ENCODE results near the gene RPL26.
A peak's percentile ranks its signal among the peaks of the same experiment; 100 is the strongest.
"Not testable (repeated sequence)": the region's sequence is repeated elsewhere in the genome, so short reads cannot be mapped to it uniquely, and the experiment has no call there.

Gene RPL26

DNA sequence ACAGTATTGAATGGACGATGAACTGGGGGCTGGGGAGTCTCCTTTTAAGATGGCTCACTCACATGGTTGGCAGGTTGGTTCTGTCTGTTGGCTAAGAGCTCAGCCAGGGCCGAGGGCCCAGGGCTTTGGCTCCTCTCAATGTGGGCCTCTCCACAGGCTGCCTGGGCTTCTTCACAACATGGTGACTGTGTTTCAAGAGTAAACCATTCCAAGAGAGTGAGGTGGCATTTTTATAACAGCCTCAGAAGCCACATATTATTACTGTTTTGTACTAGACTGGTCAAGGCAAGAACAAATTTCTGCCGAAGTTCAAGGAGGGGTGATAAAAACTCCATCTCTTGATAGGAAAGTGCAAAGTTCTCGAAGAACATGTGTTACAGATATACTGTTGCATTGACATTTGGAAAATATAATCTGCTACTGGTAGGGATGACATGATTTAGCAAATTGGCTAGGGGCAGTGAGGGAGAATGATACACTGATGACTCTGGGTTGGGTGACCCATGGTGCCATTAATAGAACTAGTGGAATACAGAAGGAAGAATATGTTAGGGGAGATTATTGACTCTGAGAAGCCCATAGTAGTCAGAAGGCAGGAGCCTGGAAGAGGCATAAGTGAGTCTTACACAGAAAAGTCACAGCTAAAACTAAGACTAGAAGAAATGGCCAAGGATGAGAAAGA, 20.2 kb downstream of the RPL26 start:
- DNase-seq: no peak

GRCh38 chr17:8360751-8361150, 22.2 kb downstream of the RPL26 start:
- DNase-seq: no peak

GRCh38 chr17:8360260-8360659, 22.7 kb downstream of the RPL26 start:
- no peak for DNase-seq

DNA sequence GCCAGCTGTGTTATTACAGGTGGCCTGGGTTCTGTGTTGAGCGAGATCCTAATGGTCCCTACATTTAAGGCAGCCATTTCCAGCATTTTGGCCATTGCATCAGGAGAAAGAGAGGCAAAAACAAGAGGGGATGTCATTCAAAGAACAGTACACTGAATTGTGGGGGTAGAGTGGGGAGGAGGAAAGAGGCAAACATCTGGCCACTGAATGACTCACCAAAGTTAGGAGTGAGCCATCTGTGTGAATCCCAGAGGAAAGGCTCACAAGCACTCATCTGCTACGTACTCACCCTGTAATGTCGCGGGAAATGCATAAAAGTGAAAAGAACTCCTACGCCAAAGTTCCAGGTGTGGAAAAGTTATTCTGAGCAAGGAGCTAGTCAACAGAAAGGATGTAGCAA, 23.2 kb downstream of the RPL26 start:
- no peak for DNase-seq

DNA sequence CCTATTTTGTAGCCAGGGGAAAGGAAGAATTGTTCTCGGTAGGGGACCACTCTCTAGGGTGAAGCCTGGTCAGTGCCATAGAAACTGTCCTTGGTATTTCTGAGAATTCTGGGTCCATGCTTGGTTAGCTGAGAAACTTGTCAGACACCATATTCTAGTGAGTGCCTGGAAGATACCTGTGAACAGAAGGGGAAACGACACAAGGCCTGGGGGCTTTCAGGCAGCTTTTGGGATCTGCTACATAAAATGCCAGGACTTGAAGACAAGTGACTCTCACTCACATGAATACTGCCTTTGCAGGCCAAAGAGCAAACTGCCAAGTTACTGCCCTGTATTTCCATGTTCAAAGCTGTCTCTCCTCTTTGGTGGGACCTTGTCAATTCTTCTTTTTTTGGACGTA, 25.1 kb downstream of the RPL26 start:
- no peak for DNase-seq

GRCh38 chr17:8354236-8354635, 28.8 kb downstream of the RPL26 start:
- DNase-seq: peak; percentile 47

GRCh38 chr17:8353736-8354135, 29.3 kb downstream of the RPL26 start:
- no peak for DNase-seq

- DNase-seq: no peak
Measured at GRCh38 chr17:8350339-8350738, 32.7 kb downstream of the RPL26 start.

DNA sequence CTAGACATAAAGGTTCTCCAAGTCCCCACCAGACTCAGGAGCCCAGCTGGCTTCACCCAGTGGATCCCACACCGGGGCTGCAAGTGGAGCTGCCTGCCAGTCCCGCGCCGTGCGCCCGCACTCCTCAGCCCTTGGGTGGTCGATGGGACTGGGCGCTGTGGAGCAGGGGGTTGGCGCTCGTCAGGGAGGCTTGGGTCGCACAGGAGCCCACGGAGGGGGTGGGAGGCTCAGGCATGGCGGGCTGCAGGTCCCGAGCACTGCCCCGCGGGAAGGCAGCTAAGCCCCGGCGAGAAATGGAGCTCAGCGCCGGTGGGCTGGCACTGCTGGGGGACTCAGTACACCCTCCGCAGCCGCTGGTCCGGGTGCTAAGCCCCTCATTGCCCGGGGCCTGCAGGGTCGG, 36.0 kb downstream of the RPL26 start:
- DNase-seq: not testable (repeated sequence)

DNA sequence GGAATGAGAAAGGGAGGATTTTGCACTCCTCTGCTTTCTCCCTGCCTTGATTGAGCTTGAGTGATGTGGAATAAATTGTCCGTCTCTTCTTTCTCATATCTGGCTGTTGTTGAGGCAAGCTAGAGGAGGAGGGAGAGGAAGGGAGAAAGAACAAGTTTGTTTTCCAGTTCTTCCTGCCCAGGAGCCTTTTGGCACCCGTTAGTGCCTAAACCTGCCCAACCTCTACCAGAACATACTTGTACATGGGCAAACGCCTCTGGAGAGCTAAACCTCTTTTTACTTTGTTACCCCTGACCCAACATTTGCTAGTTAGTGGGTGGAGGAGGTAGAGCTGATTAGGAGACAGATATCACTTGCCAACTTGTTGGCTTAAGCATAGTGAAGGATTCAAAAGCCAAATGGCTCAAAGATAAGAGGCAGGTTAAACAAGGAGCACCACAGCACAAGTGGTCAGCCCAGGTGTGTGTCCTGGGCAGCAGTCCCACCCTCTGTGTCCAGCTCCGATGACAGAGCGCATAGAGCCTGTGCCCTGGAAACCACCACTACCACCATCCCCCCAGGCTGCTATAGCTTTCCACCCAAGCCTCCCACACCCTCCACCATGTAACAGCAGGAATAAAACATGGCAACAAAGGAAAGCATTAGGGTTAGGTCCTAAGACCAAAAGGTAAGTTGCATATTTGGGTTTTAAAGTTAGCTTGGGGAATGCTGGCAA, 36.9 kb downstream of the RPL26 start:
- DNase-seq: no peak

DNA sequence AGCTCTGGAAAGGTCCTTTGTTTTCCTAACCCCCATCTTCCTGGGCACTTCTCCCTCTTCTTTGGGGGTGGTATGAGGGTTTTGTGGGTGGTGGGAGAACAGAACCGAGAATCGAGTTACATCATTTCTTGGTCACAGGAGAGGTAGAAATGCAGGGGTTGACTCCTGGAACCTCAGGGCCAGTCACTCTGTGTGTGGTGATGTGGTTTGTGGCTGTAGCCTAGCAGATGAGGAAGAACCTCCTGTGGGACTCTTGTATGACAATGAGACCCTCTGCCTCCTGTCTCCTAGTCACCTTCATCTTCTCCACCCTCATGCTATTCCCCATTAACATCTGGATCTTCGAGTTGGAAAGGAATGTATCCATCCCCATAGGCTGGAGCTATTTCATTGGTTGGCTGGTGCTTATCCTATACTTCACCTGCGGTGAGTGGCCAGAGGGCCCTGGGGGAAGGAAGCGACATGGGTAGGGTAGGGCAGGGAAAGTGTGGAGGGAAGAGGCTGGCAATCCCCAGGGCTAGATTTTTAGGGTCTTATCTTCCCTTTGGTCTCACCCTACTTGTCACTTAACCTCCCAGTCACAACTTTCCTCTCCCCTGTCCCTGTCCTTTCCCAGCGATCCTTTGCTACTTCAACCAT, 37.8 kb downstream of the RPL26 start:
- DNase-seq: peak; percentile 86

GRCh38 chr17:8341456-8341855, 41.5 kb downstream of the RPL26 start:
- no peak for DNase-seq

- no peak for DNase-seq
Measured at GRCh38 chr17:8339540-8339939, 43.5 kb downstream of the RPL26 start, which contains the start of gene ODF4. Gene ODF4, plus strand, starts transcription at chr17:8339840. Its CDS starts 212 bp downstream, at chr17:8340052.

DNA sequence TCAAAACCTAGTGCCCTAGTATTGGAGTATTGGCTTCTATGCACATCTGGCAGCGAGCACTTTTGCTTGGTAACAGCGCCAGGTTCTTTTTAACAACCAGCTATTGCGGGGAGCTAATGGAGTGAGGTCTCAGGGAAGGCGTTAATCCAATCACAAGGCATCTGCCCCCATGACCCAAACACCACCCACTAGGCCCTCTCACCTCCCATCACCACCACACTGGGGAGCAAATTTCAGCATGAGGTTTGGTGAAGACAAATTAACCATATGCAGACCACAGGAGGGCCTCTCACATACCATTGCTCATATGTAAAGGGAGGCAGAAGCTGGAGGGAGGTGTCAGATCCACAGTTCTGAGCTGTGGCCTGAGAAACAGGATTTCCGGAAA, 44.2 kb downstream of the RPL26 start:
- no peak for DNase-seq

DNA sequence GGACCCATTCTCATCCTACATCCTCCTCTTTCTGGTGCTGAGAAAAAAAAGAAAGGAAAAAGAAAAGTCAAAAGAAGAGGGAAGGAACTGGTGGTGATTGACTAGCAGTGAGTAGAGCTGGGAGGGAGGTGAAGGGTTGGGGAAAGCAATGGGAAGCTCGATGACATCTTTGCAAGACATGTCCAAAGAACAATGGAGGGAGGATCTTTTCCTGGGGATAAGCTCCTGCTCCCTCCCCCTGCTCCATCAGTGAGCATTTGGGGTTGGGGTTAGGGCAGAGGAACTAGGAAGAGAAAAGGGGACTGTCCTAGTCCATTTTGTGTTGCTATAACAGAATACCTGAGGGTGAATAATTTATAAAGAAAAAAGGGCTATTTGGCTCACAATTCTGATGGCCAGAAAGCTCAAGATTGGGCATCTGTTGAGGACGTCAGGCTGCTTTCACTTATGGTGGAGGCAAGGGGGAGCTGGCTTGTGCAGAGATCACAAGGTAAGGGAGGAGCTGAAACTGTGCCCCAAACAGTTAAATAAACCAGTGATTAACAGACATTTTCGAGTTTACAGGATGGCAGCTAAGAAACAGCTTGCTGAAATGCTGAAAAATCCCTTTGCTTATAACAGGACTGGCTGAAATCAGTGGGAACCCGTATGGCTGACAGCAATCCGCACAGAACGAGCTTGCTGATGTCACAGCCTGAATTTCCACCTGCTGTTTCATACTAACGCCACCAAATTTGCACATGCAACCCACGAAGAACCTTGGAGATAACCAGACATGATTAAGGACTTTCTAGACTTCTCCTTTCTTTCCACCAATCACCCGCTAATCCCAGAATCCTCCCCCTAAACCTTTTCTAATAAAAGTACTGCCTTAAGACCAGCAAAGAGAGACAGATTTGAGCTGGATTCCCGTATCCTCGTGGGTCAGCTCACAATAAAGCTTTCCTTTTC, 44.9 kb downstream of the RPL26 start:
- peak; percentile 64 for DNase-seq

GRCh38 chr17:8333281-8333680, 49.7 kb downstream of the RPL26 start:
- DNase-seq: no peak

DNA sequence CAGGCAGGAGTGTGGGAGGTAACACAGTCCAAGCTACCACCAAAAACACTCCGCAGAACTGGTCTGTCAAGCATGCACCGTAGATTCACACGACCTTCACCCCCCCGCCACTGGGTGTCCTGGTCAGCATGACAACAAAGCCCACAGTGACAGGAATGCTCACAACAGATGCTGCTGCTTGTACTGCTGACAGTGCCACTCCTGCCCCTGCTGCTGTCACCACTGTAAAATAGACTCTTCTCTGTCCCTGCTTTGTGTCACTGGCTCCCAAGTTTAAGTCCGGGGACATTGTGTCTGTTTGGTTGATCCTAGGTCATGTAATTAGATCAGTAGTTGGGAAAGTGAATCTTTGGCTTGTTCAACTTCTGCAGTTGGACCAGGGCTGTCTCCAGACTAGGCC, 50.3 kb downstream of the RPL26 start:
- no peak for DNase-seq

DNA sequence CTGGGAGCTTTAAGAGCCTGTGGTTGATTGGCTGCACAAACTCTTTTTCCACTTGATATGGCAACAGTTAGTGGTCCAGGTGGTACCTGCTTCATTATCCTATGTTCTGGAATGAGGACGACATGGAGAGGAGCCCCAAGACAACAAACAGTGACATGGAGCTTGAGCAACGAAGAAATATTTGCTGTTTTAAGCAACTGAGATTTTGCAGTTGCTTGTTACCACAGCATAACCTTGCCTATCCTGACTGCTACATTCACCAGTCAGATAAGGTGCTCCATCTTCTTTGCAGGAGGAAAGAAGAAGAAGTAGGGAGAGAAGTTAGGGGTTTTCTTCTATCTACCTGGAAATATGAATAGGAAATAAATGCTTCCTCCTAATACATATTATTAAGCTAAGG, 50.9 kb downstream of the RPL26 start:
- DNase-seq: no peak

All from MV-4-11 (cell line).